Adrenal gland (tissue), 5 donors: ENCODE data around the gene GPR50.

Source experiments
- CTCF ChIP-seq, 6 experiments: fragments of 450-650 bp in 4 of 6; fragments of 200-600 bp in 2 of 6; sonication (generic) in 1 of 6; IDR thresholded peaks; 1 replicate in 5 of 6; 2 replicates in 1 of 6; pipeline versions ENCODE4 v1.5.1 to v1.8.0; 2016 to 2021; ENCODE audit warnings: antibody characterized with exemption in 6 of 6, mild to moderate bottlenecking in 2 of 6, moderate library complexity in 1 of 6
- POLR2A ChIP-seq, 2 donors: fragments of 450-650 bp; IDR thresholded peaks; one replicate each; pipeline ENCODE4 v1.6.1; 2017; ENCODE audit warnings: antibody characterized with exemption in 2 of 2, mild to moderate bottlenecking in 2 of 2, moderate library complexity in 1 of 2
- donor health status: DM: no; HTN: no; CAD: no.

- TF ChIP-seq CTCF (IDR thresholded peaks at IDR 0.05) (no peak), POLR2A (IDR thresholded peaks at IDR 0.05) (no peak)
Measured at GRCh38 chrX:151177141-151178027, 1.0 kb downstream of the GPR50 start.
